GM12864 (cell line): ENCODE data around the gene GPATCH2.

ENCODE experiments used
- DNase-seq: peaks from one replicate; pipeline ENCODE4 v3.0.0-alpha.2; 2011; ENCODE audit warnings: low read depth
- H3K4me3 ChIP-seq: 2 replicates; pipeline ENCODE4 v1.5.1; 2011; ENCODE audit warnings: mild to moderate bottlenecking, low read depth, low read length, control low read depth
- TF ChIP-seq, protein P1 (sequence below): IDR thresholded peaks from 2 replicates; pipeline ENCODE4 v1.5.1; 2011; ENCODE audit warnings: low read depth, mild to moderate bottlenecking, moderate library complexity, low read length, control low read depth, inconsistent platforms; ENCODE audit errors: missing control alignments

GPATCH2 gene

DNA sequence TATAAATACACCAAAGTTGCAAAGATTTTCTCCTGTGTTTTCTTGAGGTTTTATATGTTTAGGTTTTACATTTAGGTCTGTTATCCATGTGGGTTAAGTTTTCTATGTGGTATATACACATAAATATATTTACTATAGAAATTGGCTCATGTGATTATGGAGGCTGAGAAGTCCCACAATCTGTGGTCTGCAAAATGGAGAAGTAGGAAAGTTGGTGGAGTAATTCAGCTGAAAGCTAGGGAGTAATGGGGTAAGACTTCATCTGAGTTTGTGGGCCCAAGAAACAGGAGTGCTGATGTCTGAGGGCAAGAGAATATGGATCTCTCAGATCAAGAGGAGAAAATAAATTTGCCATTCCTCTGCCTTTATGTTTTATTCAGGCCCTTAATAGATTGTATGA lies 146.0 kb downstream of the GPATCH2 start:
- DNase-seq, result no peak
- no peak overlapping the region for H3K4me3 ChIP-seq
- TF ChIP-seq, protein P1, sequence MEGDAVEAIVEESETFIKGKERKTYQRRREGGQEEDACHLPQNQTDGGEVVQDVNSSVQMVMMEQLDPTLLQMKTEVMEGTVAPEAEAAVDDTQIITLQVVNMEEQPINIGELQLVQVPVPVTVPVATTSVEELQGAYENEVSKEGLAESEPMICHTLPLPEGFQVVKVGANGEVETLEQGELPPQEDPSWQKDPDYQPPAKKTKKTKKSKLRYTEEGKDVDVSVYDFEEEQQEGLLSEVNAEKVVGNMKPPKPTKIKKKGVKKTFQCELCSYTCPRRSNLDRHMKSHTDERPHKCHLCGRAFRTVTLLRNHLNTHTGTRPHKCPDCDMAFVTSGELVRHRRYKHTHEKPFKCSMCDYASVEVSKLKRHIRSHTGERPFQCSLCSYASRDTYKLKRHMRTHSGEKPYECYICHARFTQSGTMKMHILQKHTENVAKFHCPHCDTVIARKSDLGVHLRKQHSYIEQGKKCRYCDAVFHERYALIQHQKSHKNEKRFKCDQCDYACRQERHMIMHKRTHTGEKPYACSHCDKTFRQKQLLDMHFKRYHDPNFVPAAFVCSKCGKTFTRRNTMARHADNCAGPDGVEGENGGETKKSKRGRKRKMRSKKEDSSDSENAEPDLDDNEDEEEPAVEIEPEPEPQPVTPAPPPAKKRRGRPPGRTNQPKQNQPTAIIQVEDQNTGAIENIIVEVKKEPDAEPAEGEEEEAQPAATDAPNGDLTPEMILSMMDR, result no peak

DNA sequence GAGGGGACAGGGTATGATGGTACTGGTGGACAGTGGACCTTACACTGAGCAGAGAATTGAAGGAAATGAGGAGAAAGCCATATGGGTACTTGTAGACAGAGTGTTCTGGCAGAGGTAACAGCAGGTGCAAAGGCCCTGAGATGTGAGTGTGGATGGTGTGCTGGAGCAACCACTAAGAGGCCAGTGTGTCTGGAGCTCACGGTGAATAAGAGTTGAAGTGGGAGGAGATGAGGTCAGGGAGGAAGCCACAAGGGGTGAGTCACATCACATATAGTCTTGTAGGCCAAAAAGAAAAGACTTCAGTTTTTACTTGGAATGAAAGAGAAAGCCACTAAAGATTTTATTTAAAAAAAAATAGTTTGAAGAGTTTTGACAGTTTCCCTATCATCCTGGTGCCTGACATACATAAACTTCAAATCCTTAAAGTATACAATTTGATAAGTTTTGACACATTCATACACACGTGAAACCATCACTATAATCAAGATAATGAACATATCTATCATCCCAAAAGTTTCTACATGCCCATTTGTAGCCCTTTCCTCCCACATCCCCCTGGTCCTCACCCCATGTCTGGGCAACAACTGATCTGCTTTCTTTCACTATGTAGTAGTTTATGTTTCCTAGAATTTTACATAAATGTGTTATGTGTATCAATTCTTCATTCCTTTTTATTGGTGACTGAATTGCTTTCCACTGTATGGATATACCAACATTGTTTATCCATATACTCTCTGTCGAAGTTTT lies 148.4 kb downstream of the GPATCH2 start:
- DNase-seq, result peak; percentile 40
- TF ChIP-seq, protein P1, result no peak
- no peak overlapping the region for H3K4me3 ChIP-seq

DNA sequence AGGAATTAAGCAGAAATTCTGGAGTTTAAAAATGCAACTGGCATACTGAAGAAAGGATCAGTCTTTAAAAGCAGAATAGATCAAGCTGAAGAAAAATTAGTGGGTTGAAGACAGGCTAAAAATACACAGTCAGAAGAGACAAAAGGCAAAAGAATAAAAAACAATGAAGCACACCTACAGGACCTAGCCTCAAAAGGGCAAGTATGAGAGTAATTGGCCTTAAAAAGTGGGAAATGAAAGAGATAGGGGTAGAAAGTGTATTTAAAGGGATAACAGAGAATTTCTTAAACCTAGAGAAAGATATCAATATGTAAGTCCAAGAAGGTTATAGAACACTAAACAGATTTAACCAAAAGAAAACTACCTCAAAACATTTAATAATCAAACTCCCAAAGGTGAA lies 152.4 kb downstream of the GPATCH2 start:
- TF ChIP-seq, protein P1, result no peak
- no peak for DNase-seq
- no peak overlapping the region for H3K4me3 ChIP-seq

DNA sequence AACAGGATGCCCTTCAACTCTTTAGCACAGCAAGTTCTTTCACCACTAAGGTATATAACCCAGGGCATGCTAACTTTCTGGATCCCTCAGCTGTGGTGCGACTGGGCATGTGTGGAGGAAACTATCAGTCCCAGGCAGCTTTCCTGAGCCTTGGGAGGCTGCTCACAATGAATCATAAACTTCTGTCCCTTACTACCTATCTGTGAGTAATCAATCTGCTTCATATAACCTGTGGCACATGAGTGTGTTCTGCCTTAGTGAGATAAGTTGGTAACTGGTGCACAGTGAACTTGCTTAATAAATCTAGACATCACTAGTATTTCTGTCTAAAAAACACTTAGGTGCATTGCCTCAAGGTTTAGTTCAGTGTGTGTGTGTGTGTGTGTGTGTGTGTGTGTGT lies 158.0 kb downstream of the GPATCH2 start:
- DNase-seq, result no peak
- TF ChIP-seq, protein P1, result no peak
- no peak overlapping the region for H3K4me3 ChIP-seq

DNA sequence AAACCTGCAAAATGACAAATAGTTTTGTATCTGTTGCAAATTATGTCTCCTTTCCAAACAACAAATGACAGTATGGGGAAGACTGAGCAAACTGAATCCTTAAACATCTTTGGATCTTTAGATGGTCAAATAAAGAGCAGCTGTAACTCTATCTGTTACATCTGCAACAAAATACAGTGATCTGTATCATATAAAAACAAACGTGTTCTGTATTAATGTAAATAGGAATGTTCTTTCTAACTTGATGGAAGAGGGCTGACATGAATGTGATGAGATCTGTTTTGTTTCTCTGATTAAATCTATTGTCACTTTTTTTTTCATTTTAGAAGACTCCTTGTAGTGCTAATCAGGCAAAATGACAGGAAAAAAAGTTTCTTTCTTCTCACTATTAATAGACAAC lies 159.5 kb downstream of the GPATCH2 start:
- no peak for DNase-seq
- TF ChIP-seq, protein P1, result no peak
- H3K4me3 ChIP-seq, result no peak overlapping the region

DNA sequence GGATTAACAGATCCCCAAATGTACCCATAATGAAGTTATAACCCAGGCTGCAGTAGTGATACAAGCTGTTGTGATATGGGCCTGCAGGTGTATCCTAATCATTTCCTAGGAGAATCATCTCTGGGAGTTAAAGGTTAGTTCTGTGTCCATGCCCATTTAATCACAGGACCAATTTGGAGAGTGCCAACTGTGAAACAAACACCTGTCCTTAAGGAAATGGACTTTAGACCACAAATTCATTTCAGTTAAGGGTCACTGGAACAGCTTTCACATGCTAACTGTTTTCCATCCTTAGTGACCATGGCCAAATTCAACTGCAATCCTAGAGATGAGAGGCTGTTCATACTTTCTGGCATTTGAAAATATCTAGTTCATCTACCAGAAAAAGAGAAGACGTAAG lies 160.9 kb downstream of the GPATCH2 start:
- DNase-seq, result no peak
- TF ChIP-seq, protein P1, result no peak
- no peak overlapping the region for H3K4me3 ChIP-seq

DNA sequence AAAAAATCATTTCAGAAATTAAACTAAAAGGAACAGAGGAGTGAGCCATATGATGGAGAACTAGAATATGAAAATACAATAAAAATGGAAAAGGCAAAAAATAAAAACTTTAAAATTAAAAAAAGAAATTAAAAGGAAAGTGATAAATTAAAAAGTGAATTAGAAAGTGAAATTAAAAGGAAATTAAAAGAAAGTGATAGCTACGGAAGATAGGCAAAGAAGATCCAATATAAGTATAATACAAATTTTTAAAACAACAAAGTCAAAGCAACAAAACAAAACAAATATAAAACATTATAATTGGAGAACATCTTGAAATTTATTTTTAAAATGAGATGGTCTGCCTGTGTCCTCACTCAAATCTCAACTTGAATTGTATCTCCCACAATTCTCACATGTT lies 165.8 kb downstream of the GPATCH2 start:
- DNase-seq, result no peak
- no peak overlapping the region for H3K4me3 ChIP-seq
- TF ChIP-seq, protein P1, result no peak
